ENCODE data around the gene ACTBL2. TPM values are rescaled to one million over a fixed set of nuclear protein-coding genes. Genes with fewer than 3 reads are reported as not detected.
"Not testable (repeated sequence)": the region's sequence is repeated elsewhere in the genome, so short reads cannot be mapped to it uniquely, and the experiment has no call there.

The ACTBL2 gene
- total RNA-seq, result not detected

DNA sequence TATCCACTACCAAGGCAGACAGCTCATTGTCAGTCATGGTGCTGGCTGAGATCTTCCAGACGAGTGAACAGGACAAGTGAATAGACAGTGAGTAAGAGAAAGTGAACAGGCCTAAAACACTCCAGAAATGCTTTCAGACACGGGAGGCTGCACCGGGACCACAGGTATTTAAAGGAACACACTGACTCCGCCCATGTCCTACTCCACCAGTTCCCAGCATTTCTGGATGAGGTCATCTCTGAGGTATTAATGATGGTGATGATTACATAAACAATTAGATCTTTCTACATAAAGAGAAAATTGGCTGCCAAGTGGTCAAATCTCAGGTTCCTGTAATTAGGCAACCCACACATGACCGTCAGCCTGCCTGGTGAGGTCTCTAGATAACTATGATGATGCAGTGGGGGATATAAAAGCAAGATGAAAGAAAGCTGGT is at the start of gene ACTBL2:
TSS of gene ACTBL2 (minus strand) at position 141 of the 436 bp plus-strand sequence. CDS start at position 37, 104 bp downstream.
- Histone ChIP-seq H3K27ac (no peak within 1 kb of the TSS), H3K4me3 (no peak within 1 kb of the TSS), H3K9me3 (no peaks in the 10 kb centered on the region), H3K36me3 (no peaks in the 10 kb centered on the region), H3K27me3 (replicated peaks; ENCODE audit: insufficient read depth) (no peaks in the 10 kb centered on the region), H3K4me1 (replicated peaks) (no peaks in the 10 kb centered on the region)
- intact Hi-C loops (cut with DNase I), result loop anchor here (10.0 kb wide), 1 partner anchor 158 kb away; no protein-coding TSS in a partner anchor
- WGBS, result 70% methylated on average over 5 of the region's 5 CpGs
- TF ChIP-seq POLR2AphosphoS5 (IDR thresholded peaks at IDR 0.05), result no peak
- TF ChIP-seq, protein P1, sequence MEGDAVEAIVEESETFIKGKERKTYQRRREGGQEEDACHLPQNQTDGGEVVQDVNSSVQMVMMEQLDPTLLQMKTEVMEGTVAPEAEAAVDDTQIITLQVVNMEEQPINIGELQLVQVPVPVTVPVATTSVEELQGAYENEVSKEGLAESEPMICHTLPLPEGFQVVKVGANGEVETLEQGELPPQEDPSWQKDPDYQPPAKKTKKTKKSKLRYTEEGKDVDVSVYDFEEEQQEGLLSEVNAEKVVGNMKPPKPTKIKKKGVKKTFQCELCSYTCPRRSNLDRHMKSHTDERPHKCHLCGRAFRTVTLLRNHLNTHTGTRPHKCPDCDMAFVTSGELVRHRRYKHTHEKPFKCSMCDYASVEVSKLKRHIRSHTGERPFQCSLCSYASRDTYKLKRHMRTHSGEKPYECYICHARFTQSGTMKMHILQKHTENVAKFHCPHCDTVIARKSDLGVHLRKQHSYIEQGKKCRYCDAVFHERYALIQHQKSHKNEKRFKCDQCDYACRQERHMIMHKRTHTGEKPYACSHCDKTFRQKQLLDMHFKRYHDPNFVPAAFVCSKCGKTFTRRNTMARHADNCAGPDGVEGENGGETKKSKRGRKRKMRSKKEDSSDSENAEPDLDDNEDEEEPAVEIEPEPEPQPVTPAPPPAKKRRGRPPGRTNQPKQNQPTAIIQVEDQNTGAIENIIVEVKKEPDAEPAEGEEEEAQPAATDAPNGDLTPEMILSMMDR (IDR thresholded peaks at IDR 0.05), result no peak
- TF ChIP-seq POLR2A (IDR thresholded peaks at IDR 0.05), result no peak
- no peak for DNase-seq (ENCODE audit: low spot score)

GRCh38 chr5:57531333-57531732 is 48.7 kb upstream of the ACTBL2 start:
- Histone ChIP-seq H3K9me3 (no peaks in the 10 kb centered on the region), H3K4me1 (replicated peaks) (no peaks in the 10 kb centered on the region), H3K4me3 (no peak overlapping the region), H3K36me3 (no peaks in the 10 kb centered on the region), H3K27me3 (replicated peaks; ENCODE audit: insufficient read depth) (no peaks in the 10 kb centered on the region), H3K27ac (no peak overlapping the region)
- DNase-seq (ENCODE audit: low spot score), result no peak
- intact Hi-C loops (cut with DNase I), result no loop called here
- TF ChIP-seq POLR2A (IDR thresholded peaks at IDR 0.05) (no peak), POLR2AphosphoS5 (IDR thresholded peaks at IDR 0.05) (no peak)
- TF ChIP-seq, protein P1 (IDR thresholded peaks at IDR 0.05), result no peak
- 84% methylated on average over 1 of the region's 1 CpG for WGBS

DNA sequence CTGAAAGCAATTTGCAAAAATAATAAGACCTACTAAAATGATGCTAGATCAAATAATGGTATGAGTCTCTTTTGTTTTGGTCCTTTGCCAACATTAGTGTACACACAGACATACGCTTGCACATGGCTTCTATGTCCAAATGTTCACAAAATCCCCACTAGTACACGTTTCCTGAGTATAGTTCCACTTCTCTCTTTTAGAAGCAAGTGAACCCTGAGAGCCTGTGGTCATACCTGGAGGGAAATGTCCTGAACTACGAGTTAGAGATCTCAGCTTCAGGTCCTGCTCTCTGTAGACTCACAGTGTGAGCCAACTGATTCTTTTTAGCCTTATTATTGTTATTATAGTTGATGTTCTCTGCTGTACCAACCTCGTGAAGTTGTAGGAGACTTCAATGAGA is 47.3 kb upstream of the ACTBL2 start:
- WGBS, result 81% methylated on average over 4 of the region's 4 CpGs
- H3K27me3 ChIP-seq (replicated peaks; ENCODE audit: insufficient read depth), result no peaks in the 10 kb centered on the region
- H3K27ac ChIP-seq, result no peak overlapping the region
- H3K36me3 ChIP-seq, result no peaks in the 10 kb centered on the region
- TF ChIP-seq POLR2A (IDR thresholded peaks at IDR 0.05) (no peak), POLR2AphosphoS5 (IDR thresholded peaks at IDR 0.05) (no peak)
- TF ChIP-seq, protein P1 (IDR thresholded peaks at IDR 0.05), result no peak
- no peaks in the 10 kb centered on the region for H3K4me1 ChIP-seq (replicated peaks)
- DNase-seq (ENCODE audit: low spot score), result no peak
- H3K9me3 ChIP-seq, result no peaks in the 10 kb centered on the region
- intact Hi-C loops (cut with DNase I), result no loop called here
- no peak overlapping the region for H3K4me3 ChIP-seq

DNA sequence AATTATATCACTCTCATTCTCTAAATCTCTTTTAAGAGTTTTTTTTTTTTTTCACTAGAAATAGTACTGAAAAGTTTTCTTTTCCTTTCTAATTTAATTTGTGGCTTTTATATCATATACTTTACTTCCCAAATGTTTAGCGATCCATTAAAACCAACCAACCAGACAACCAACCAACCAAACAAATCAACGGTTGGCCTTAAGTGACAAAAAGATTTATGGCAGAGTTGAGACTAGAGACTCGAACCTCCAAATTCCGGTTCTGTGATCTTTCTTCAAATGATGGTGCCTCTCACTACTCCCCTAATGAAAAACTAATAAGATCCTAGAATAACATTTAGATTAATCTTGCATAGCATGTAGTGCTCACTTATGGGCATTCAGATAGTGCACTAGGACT is 45.3 kb upstream of the ACTBL2 start:
- 72% methylated on average over 4 of the region's 4 CpGs for WGBS
- intact Hi-C loops (cut with DNase I), result no loop called here
- no peak for DNase-seq (ENCODE audit: low spot score)
- H3K36me3 ChIP-seq, result no peaks in the 10 kb centered on the region
- TF ChIP-seq POLR2A (IDR thresholded peaks at IDR 0.05) (no peak), POLR2AphosphoS5 (IDR thresholded peaks at IDR 0.05) (no peak)
- TF ChIP-seq, protein P1 (IDR thresholded peaks at IDR 0.05), result no peak
- no peaks in the 10 kb centered on the region for H3K4me1 ChIP-seq (replicated peaks)
- no peak overlapping the region for H3K27ac ChIP-seq
- H3K27me3 ChIP-seq (replicated peaks; ENCODE audit: insufficient read depth), result no peaks in the 10 kb centered on the region
- no peaks in the 10 kb centered on the region for H3K9me3 ChIP-seq
- H3K4me3 ChIP-seq, result no peak overlapping the region

GRCh38 chr5:57524348-57525060 is 41.9 kb upstream of the ACTBL2 start:
- Histone ChIP-seq H3K4me3 (no peak overlapping the region), H3K4me1 (replicated peaks) (no peaks in the 10 kb centered on the region), H3K27ac (no peak overlapping the region), H3K36me3 (no peaks in the 10 kb centered on the region), H3K27me3 (replicated peaks; ENCODE audit: insufficient read depth) (no peaks in the 10 kb centered on the region), H3K9me3 (no peaks in the 10 kb centered on the region)
- 49% methylated on average over 6 of the region's 6 CpGs for WGBS
- no peak for DNase-seq (ENCODE audit: low spot score)
- intact Hi-C loops (cut with DNase I), result no loop called here
- TF ChIP-seq POLR2A (IDR thresholded peaks at IDR 0.05), result no peak
- TF ChIP-seq, protein P1 (IDR thresholded peaks at IDR 0.05), result no peak
- no peak for TF ChIP-seq POLR2AphosphoS5 (IDR thresholded peaks at IDR 0.05)

- H3K36me3 ChIP-seq; H3K4me3 ChIP-seq; H3K27me3 ChIP-seq (replicated peaks; ENCODE audit: insufficient read depth); DNase-seq (ENCODE audit: low spot score); H3K27ac ChIP-seq; intact Hi-C loops (cut with DNase I); H3K9me3 ChIP-seq; H3K4me1 ChIP-seq (replicated peaks): not testable (repeated sequence)
- WGBS, result 96% methylated on average over 4 of the region's 4 CpGs
Observed at GRCh38 chr5:57522477-57522876, 39.9 kb upstream of the ACTBL2 start.

- intact Hi-C loops (cut with DNase I); H3K4me3 ChIP-seq: not testable (repeated sequence)
- WGBS, result 90% methylated on average over 17 of the region's 17 CpGs
Observed at GRCh38 chr5:57518415-57518814, 35.8 kb upstream of the ACTBL2 start.

More at GRCh38 chr5:57518415-57518814, 35.8 kb upstream of the ACTBL2 start:
- not testable (repeated sequence) for H3K36me3 ChIP-seq; H3K9me3 ChIP-seq; DNase-seq (ENCODE audit: low spot score); H3K4me1 ChIP-seq (replicated peaks); H3K27me3 ChIP-seq (replicated peaks; ENCODE audit: insufficient read depth); H3K27ac ChIP-seq

Measured in prostate gland (tissue), 2 donors.